ENCODE measurements around the gene DICER1. TPM values are rescaled to one million over a fixed set of nuclear protein-coding genes. Genes with fewer than 3 reads are reported as not detected.

Gene DICER1
- total RNA-seq, 1 donor from 2014 or later: 104 TPM

DNA sequence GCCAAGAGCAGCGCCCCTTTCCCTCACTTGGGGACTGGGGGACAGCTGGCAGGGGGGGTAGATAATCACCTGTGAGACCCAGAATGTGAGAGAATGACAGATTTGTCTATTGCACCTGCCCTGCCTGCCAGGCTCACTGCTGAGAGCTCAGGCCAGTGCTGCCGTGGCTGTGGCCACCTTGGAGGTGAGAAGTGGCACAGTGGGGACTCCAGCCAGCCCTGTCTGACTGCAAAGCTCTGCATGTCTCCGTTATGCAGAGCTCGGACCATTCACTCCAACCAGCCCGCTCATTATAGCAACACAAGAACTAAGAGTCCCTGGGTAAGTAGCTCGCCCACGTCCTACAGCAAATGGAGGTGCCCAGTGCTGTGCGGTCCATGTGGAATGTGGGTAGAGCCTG lies 88.8 kb downstream of the DICER1 start:
- DNase-seq (ENCODE audit: low read depth, low spot score): no peak
- H3K27ac Mint-ChIP-seq (ENCODE audit: unreplicated experiment): no peak overlapping the region
- no peak overlapping the region for H3K4me3 Mint-ChIP-seq
- H3K27me3 Mint-ChIP-seq (ENCODE audit: low read depth): no peaks in the 10 kb centered on the region
- H3K9me3 Mint-ChIP-seq: no peaks in the 10 kb centered on the region
- no peaks in the 10 kb centered on the region for H3K36me3 Mint-ChIP-seq (ENCODE audit: low read depth)
- TF ChIP-seq, protein P1, sequence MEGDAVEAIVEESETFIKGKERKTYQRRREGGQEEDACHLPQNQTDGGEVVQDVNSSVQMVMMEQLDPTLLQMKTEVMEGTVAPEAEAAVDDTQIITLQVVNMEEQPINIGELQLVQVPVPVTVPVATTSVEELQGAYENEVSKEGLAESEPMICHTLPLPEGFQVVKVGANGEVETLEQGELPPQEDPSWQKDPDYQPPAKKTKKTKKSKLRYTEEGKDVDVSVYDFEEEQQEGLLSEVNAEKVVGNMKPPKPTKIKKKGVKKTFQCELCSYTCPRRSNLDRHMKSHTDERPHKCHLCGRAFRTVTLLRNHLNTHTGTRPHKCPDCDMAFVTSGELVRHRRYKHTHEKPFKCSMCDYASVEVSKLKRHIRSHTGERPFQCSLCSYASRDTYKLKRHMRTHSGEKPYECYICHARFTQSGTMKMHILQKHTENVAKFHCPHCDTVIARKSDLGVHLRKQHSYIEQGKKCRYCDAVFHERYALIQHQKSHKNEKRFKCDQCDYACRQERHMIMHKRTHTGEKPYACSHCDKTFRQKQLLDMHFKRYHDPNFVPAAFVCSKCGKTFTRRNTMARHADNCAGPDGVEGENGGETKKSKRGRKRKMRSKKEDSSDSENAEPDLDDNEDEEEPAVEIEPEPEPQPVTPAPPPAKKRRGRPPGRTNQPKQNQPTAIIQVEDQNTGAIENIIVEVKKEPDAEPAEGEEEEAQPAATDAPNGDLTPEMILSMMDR (conservative IDR thresholded peaks at IDR 0.05): no peak
- H3K4me1 Mint-ChIP-seq: no peaks in the 10 kb centered on the region

DNA sequence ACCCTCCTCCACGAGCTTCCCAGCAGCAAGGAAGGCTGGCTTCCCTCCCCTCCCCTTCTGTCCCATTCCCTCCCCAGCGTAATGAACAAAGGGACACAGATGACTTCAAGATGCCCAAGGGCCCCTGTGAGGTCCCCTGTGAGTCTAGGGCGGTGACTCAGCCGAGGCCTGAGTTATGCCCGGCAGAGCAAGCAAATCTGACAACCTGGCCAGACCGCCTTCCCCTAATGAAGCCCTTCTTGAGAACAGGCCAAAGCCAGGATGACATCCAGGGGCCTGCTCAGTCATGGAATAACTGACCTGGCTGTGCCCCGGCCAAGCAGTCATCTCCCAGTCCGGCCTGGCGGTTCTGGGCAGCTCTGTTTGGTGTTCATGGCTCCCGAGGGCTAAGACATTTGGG lies 89.2 kb downstream of the DICER1 start:
- TF ChIP-seq, protein P1 (conservative IDR thresholded peaks at IDR 0.05): no peak
- Mint-ChIP-seq H3K27me3 (ENCODE audit: low read depth) (no peaks in the 10 kb centered on the region), H3K27ac (ENCODE audit: unreplicated experiment) (no peak overlapping the region), H3K9me3 (no peaks in the 10 kb centered on the region), H3K4me3 (no peak overlapping the region), H3K4me1 (no peaks in the 10 kb centered on the region), H3K36me3 (ENCODE audit: low read depth) (no peaks in the 10 kb centered on the region)
- DNase-seq (ENCODE audit: low read depth, low spot score): no peak

DNA sequence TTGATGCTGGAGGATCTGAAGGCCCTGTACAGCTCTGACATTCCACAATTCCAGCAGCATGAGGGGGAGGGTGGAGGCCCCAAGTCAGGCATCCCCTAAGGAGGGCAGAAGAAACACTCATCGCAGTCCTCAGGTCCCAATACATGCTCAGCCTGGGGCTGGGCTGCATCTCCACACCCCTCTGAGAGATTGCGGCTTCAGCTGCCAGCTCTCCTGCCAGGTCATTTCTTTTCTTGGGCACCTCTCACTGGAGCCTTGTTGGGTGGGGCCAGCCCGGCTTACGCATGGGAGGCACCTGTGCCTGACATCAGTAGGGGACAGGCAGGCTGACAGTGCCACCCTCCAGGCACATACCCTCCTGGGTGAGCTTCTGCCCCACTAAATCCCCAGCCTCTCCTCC lies 89.8 kb downstream of the DICER1 start:
- DNase-seq (ENCODE audit: low read depth, low spot score): no peak
- Mint-ChIP-seq H3K9me3 (no peaks in the 10 kb centered on the region), H3K27ac (ENCODE audit: unreplicated experiment) (no peak overlapping the region), H3K36me3 (ENCODE audit: low read depth) (no peaks in the 10 kb centered on the region), H3K27me3 (ENCODE audit: low read depth) (no peaks in the 10 kb centered on the region), H3K4me3 (no peak overlapping the region), H3K4me1 (no peaks in the 10 kb centered on the region)
- TF ChIP-seq, protein P1 (conservative IDR thresholded peaks at IDR 0.05): no peak

DNA sequence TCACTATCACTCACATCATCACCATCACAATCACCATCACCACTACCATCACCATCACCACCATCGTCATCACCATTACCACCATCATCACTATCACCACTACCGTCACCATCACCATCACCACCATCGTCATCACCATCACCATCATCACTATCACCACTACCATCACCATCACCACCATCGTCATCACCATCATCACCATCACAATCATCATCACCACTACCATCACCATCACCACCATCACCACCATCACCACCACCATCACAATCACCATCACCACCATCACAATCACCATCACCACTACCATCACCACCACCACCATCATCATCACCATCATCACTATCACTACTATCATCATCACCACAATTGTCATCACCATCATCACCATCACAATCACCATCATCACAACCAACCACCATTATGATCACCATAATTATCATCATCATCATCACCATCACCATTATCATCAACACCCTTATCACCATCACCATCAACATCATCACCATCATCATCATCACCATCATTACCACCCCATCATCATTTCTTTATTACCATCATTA lies 90.8 kb downstream of the DICER1 start:
- TF ChIP-seq, protein P1 (conservative IDR thresholded peaks at IDR 0.05): no peak
- Mint-ChIP-seq H3K4me1 (no peaks in the 10 kb centered on the region), H3K4me3 (no peak overlapping the region), H3K27ac (ENCODE audit: unreplicated experiment) (no peak overlapping the region), H3K9me3 (no peaks in the 10 kb centered on the region), H3K27me3 (ENCODE audit: low read depth) (no peaks in the 10 kb centered on the region), H3K36me3 (ENCODE audit: low read depth) (no peaks in the 10 kb centered on the region)
- DNase-seq (ENCODE audit: low read depth, low spot score): no peak

DNA sequence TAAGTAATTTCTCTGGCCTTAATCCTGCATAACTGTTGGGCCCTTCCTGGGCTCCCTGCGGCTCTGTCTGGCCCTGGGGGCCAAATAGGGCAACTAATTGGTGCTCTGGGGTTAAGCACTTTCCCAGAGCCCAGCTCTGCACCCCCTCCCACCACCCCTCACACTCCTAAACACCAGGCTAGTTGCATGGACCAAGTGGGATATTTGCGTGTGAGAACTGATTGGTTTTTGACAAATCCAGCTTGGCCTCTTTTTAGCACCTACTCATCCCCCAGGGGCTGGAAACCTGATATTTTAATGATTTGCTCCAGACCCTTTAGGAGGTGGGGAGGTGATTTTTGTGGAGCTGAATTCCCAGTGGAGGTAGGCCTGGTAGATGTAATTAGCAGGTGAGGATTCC lies 91.9 kb downstream of the DICER1 start:
- H3K27ac Mint-ChIP-seq (ENCODE audit: unreplicated experiment): no peak overlapping the region
- no peak for DNase-seq (ENCODE audit: low read depth, low spot score)

More for the DNA sequence above, 91.9 kb downstream of the DICER1 start:
- TF ChIP-seq, protein P1 (conservative IDR thresholded peaks at IDR 0.05): no peak
- Mint-ChIP-seq H3K27me3 (ENCODE audit: low read depth) (no peaks in the 10 kb centered on the region), H3K4me3 (no peak overlapping the region), H3K4me1 (no peaks in the 10 kb centered on the region), H3K9me3 (no peaks in the 10 kb centered on the region), H3K36me3 (ENCODE audit: low read depth) (no peaks in the 10 kb centered on the region)

All from neural crest cell (in vitro differentiated cells).